GM23248 (cell line): ENCODE results near the gene LGI4.

ENCODE experiments used
- EZH2 ChIP-seq: fragments of 200-600 bp; sonication (generic); IDR thresholded peaks from 2 replicates; pipeline ENCODE4 v1.6.1; 2018; ENCODE audit warnings: antibody characterized with exemption, mild to moderate bottlenecking; ENCODE audit not compliant: insufficient read depth, poor library complexity, severe bottlenecking
- EZH2phosphoT487 ChIP-seq: fragments of 200-600 bp; sonication (generic); IDR thresholded peaks from 2 replicates; pipeline ENCODE4 v1.6.1; 2018; ENCODE audit warnings: antibody characterized with exemption, moderate library complexity, mild to moderate bottlenecking, low read depth; ENCODE audit not compliant: insufficient read depth

DNA sequence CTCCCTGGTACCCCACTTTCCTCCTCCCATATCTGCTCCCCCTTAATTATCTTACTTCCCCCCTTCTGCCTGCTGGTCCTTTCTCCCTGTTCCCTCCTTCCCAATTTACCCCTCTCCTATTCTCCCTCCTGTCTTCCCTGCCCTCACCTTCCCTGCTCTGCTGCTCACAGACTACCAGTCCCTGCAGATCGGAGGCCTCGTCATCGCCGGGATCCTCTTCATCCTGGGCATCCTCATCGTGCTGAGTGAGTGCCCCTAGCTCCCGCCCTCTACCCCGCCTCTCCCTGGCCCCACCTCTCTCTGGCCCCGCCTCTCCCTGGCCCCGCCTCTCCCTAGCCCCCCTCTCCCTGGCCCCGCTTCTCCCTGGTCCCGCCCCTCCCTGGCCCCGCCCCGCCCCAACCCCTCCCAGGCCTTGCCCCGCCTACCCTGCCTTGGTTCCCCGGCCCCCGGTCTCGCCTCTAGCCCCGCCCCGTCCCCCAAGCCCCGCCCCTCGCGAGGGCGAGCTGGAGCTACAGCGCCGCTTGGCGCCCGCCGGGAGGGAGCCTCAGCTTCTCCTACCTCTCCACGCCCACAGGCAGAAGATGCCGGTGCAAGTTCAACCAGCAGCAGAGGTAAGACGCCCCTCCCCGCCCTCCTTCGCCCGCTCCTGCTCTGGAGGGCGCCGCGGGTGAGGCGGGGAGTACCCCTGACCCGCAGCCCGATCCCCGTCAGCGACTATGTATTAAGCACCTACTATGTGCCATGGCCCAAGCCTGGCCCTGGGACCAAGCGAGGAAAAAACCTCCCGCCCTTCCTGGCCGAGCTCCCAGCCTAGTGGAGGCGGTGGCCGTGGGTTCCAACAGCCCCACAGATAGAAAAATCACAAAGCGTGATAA, 6.3 kb upstream of the LGI4 start:
- TF ChIP-seq EZH2: no peak
- no peak for TF ChIP-seq EZH2phosphoT487
